ENCODE measurements around the gene FIZ1.

Gene FIZ1

GRCh38 chr19:55635856-55636440 is 36.6 kb upstream of the FIZ1 start:
- DNase-seq (ENCODE audit: low spot score): no peak

DNA sequence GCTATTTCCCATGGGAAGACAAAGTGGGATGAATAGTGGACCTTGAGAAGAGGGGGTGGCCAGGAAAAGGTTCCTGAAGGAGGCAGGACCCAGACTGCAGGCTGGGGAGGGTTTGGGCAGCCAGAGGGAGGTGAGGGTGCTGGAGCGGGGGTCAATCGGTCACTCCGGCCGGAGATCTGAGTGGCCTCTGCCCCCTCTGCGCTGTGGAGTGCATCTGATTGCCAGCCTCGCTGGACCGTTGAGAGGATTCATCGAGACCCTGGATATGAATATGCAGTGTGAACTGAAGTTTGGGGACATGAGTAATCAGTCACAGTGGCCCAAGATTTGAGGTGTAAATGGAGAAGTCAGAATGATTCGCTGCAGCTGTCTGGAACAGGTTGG is 36.0 kb upstream of the FIZ1 start:
- DNase-seq (ENCODE audit: low spot score): no peak

GRCh38 chr19:55633861-55634260 is 34.5 kb upstream of the FIZ1 start:
- no peak for DNase-seq (ENCODE audit: low spot score)

- peak; percentile 86 for DNase-seq (ENCODE audit: low spot score)
These were observed 33.1 kb upstream of the FIZ1 start for GRCh38 chr19:55632463-55632834.

DNA sequence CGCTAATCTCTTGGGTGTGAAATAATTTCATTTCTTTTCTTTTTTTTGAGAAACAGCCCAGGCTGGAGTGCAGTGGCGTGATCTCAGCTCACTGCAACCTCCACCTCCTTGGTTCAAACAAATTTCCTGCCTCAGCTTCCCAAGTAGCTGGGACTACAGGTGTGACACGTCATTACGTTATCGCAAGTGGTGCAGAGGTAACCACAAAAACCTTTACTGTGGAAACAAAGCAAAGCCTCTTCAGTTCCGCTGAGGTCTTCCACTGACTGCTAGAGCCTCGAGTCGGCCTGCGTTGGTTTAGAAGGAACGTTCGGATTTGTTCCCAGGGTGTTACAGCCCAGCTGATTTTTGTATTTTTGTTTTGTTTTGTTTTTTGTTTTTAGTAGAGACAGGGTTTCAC is 27.0 kb upstream of the FIZ1 start:
- no peak for DNase-seq (ENCODE audit: low spot score)

- no peak for DNase-seq (ENCODE audit: low spot score)
These were observed 25.6 kb upstream of the FIZ1 start for GRCh38 chr19:55625004-55625326.

DNA sequence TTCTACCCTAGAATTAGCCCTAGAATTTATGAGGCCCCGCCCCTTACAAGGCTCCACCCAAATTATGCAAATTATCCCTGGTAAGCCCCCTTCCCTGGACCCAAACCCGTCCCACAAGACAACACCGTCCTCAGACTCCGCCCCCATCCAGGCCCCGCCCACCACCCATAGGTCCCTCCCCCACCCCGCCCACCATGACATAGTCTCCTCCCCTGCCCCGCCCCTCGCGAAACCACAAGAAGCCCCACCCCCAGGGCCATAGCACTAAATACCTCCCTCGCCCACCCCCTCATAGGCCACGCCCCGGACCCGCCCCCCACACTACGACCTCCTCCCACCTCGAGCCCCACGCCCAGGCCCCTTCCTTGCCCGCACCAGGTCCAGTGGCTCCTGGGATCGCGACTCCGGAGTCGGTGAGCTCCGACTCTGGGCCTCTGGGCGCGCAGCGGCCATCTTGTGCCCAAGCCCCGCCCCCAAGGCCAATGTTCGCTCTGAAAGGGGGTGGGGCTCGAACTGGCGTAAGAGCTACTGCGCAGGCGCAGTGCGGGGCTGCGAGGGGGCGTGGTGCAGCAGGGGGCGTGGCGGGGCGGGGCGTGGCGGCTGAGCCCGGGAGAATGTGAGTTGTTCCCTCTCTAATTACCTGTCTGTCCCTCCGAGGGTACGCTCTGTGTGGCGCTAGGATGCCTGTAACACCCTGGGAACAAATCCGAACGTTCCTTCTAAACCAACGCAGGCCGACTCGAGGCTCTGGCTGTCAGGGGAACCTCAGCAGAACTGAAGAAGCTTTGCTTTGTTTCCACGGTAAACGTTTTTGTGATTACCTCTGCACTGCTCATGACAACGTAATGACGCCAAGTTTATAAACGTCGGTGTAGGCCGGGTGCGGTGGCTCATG is 25.0 kb upstream of the FIZ1 start, which contains the start of gene ZNF784:
Gene ZNF784, minus strand, starts transcription at position 458 of the 895 bp plus-strand sequence. Its CDS starts 5 bp downstream, at position 453.
- peak; percentile 98 for DNase-seq (ENCODE audit: low spot score)

- no peak for DNase-seq (ENCODE audit: low spot score)
These were observed 24.2 kb upstream of the FIZ1 start for GRCh38 chr19:55623561-55623960.

- no peak for DNase-seq (ENCODE audit: low spot score)
These were observed 23.8 kb upstream of the FIZ1 start for GRCh38 chr19:55623130-55623529.

- no peak for DNase-seq (ENCODE audit: low spot score)
These were observed 23.1 kb upstream of the FIZ1 start for GRCh38 chr19:55622242-55622969.

DNA sequence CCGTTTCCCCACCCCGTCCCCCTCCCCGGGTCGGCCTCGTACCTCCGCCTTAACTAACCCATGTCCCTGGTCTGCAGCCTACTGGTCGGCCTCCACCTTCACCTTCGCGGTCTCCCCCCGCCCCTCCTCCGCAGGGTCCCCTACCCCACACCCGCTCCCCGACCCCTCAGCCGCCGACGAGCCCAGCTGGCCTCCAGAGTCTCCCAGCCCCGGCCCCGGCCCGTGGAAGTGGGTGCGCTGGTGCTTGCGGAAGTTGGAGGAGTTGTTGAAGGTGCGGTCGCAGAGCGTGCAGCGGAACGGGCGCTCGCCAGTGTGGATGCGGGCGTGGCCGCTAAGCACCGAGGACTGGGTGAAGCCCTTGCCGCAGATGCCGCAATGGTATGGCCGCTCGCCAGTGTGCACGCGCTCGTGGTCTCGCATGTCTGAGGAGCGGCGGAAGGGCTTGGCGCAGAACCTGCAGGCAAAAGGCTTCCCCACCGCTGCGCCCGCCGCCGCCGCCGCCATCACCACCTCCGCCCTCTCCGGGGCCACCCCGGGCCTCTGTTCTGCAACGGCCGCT is 22.4 kb upstream of the FIZ1 start:
- no peak for DNase-seq (ENCODE audit: low spot score)

DNA sequence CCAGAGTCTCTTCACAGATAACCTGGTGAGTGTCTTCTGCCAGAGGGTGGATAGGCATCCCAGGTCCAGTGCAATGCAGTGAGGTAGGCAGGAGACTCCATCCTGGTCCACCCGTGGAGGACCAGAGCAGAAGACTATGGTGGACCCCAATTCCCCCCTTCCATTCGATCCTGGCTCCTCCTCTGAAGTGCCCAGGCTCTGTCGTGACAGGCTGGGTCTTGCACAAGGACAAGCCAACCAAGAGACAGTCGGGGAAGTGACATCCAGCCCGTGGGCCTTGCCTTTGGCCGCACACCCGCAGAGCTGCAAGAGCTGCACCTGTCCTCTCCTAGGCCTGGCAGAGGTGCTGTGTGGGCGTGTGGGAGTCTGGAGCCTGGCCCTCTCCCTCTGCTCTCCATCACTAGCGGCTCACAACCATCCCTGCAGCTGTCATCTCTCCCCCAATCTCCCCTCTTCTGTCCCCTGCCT is 21.9 kb upstream of the FIZ1 start:
- DNase-seq (ENCODE audit: low spot score): no peak

- DNase-seq (ENCODE audit: low spot score): no peak
These were observed 21.3 kb upstream of the FIZ1 start for GRCh38 chr19:55620410-55621204.

DNA sequence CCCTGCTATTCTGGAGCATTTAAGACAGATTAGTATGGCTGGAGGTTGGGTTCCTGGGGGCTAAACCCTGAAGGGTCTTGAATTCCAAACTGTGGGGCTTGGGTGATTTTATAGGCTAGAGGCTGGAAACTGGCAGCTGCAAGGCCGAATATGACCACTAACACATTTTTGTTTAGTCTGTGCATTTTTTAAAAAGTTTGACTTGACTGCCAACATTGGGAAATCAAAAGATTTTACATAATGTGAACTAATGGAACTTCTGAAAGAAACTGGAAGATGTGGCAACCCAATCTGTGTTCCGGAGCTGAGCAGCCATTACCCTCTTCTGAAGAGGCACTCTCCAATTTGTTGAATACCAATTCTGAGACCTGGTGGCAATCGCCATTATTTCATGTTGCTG is 20.0 kb upstream of the FIZ1 start:
- no peak for DNase-seq (ENCODE audit: low spot score)

DNA sequence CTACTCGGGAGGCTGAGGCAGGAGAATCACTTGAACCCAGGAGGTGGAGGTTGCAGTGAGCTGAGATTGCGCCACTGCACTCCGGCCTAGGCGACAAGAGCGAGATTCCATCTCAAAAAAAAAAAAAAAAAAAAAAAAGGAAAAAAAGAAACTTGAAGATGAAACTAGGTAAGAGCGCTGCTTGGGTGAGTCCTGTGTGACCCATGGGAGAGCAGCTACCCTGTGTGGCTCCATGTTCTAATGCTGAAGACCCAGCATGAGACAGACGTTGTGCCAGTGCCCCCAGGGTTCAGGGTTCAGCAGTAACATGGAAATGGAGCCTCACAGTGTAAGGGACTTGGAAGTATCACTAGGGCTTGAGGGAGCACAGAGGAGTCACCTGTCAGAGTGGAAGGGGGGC is 19.1 kb upstream of the FIZ1 start:
- DNase-seq (ENCODE audit: low spot score): no peak

DNA sequence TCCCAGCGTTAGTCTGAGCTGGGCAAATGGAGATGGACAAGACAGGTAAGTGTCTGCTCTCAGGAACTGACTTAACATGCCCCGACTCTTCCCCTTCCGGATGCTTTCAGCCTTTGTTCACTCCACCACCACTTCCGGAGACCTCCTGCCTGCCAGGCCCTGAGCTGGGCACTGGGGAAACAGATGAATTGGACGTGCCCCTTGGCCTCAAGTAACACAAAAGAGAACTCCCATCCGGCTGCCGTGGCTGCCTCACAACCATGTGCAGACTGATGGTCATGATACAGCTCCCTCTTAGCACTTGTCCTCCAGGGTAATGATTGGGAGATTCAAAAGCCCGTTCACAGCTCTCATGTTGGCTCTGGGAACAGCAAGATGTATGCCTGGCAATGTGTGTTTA is 18.1 kb upstream of the FIZ1 start:
- no peak for DNase-seq (ENCODE audit: low spot score)

DNA sequence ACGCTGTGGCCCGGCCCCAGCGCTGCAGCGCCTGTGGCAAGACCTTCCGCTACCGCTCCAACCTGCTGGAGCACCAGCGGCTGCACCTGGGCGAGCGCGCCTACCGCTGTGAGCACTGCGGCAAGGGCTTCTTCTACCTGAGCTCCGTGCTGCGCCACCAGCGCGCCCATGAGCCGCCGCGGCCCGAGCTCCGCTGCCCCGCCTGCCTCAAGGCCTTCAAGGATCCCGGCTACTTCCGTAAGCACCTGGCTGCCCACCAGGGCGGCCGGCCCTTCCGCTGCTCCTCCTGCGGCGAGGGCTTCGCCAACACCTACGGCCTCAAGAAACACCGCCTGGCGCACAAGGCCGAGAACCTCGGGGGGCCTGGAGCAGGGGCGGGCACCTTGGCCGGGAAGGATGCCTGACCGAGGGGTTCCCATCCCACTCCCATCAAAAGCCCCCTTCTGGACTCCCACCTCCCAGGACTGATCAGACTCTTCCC is 17.1 kb upstream of the FIZ1 start:
- DNase-seq (ENCODE audit: low spot score): no peak

GRCh38 chr19:55615543-55616394 is 16.5 kb upstream of the FIZ1 start:
- no peak for DNase-seq (ENCODE audit: low spot score)

DNA sequence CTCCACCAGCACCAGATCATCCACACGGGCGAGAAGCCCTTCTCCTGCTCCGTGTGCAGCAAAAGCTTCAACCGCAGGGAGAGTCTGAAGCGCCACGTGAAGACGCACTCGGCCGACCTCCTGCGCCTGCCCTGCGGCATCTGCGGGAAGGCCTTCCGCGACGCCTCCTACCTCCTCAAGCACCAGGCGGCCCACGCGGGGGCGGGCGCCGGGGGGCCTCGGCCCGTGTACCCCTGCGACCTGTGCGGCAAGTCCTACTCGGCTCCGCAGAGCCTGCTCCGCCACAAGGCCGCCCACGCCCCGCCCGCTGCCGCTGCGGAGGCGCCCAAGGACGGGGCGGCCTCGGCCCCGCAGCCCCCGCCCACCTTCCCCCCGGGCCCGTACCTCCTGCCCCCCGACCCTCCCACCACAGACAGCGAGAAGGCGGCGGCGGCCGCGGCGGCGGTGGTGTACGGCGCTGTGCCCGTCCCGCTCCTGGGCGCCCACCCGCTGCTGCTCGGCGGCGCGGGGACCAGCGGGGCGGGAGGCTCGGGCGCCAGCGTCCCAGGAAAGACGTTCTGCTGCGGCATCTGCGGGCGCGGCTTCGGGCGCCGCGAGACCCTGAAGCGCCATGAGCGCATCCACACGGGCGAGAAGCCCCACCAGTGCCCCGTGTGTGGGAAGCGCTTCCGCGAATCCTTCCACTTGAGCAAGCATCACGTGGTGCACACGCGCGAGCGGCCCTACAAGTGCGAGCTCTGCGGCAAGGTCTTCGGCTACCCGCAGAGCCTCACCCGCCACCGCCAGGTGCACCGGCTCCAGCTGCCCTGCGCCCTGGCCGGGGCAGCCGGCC is 15.6 kb upstream of the FIZ1 start:
- DNase-seq (ENCODE audit: low spot score): no peak
